Nasal cavity respiratory epithelium epithelial cell of viscerocranial mucosa (primary cell): ENCODE data around the gene FRS2. TPM values are rescaled to one million over a fixed set of nuclear protein-coding genes. Genes with fewer than 3 reads are reported as not detected.

Experiments
- total RNA-seq: library from RNA; depleted of rRNA; stranded (reverse); fragments of >200 nt; gene quantifications from 2 replicates; pipeline ENCODE4 v1.2.3, GENCODE V29; 2014

FRS2 gene, protein sequence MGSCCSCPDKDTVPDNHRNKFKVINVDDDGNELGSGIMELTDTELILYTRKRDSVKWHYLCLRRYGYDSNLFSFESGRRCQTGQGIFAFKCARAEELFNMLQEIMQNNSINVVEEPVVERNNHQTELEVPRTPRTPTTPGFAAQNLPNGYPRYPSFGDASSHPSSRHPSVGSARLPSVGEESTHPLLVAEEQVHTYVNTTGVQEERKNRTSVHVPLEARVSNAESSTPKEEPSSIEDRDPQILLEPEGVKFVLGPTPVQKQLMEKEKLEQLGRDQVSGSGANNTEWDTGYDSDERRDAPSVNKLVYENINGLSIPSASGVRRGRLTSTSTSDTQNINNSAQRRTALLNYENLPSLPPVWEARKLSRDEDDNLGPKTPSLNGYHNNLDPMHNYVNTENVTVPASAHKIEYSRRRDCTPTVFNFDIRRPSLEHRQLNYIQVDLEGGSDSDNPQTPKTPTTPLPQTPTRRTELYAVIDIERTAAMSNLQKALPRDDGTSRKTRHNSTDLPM
- total RNA-seq, result 36.6 and 60.5 TPM in 2 replicates

DNA sequence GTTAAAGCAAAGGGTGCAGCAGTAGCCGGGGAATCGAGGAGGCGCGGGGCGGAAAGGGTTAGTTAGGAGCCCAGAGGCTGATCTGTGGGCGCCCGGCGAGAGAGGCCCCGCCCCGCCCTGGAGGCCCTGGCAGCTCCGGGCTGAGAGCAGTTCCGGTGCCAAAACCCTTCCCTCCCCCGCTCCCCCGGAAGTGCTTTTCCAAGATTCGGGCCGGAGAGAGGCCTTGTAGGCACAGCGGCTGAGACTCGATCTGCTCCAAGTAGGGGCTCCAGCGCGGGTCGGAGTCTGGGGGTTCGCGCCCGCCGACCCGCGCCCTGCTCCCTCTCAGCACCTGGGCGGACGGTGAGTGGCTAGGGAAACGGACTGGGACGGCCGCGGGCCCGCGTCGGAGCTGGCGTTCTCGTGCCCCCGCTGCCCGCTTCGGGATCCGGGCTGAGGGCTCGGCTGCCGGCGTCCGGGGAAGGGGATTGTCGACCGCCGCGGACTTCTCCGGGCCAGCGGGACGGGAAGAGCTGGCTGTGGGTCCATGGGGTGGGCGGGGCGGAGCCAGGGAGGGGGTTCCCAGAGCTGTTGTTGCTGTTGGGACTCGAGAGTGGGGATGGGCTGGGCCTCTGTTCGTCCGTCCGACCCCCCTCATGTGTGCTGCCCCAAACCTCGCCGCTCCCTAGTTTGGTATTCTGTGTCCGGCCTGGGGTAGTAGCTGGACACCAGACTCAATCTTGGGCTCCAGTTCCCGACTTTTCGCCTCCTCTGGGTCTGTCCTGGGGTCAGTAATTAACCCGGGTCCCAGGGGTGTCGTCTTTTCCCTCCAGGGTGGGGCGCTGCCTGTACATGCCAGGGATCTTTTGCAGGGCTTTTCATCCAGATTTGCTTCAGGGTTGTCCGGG is at the start of gene FRS2:
FRS2 (plus strand) TSS at position 200 of the 887 bp plus-strand sequence. CDS start 98,643 bp downstream, outside the sequence.

DNA sequence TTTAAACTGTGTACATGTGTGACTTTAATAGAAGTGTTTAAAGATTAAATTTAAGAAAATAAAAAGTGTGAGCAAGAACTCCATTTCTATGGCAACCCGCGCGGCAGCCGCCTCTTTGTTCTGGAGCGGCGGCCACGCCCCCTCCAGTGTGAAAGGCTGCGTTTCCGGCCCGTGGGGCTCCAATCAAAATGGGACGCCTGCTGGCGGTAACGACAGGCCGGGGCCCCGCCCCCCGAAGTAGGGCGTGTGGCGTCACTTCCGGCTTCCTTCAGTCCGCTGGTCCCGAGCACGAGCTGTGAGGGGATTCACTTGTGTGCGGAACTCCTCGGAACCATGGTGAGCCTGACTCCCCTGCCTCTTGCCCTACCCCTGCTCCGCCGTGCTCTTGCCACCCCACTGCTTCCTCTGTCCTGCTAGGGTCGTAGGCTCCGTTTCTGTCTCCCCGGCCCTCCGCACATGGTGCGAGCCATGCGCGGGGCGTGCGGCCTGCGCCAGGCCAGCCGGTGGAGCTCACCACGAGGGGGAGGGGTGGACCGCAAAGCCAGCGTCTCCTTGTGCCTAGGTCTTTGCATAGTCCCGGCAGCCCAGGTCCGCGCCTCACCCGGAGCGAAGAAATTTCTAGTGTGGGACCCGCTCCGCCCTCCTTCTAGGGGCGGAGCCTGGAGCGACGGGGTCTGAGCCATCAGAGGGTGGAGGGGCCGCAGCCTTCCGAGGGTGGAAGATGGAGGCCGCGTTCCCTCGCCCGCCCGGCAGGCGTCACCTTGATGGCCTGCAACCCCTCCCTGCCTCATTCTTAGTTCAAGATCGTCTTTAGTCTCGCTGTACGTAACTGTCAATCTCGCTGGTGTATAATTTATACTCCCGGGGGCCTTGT is 115.2 kb downstream of the FRS2 start, which contains the start of gene CCT2:
CCT2 (plus strand) TSS at position 271 of the 874 bp plus-strand sequence; CDS start at position 334, 63 bp downstream.

DNA sequence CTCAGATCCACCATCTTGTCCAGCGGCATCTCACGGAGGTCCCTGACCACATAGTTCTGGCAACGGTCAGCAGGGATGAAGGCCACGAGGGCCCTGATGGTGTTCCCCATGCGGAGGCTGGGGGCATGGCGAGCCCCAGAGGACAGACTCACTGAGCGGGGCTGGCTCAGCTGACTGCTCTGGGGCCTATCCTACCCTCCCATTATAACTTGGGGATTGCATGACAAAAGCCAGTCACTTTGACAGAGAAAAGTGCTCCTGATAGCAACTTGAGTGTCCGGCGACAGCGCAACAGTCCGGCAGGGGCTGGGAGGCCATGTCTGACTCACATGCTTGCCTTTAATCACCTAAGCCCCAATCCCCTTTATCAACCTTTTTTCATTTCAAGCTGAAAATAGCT is 140.5 kb downstream of the FRS2 start, which contains the start of gene LRRC10:
LRRC10 (minus strand) TSS at position 179 of the 400 bp plus-strand sequence; CDS start at position 110, 69 bp downstream.

Other genes starting within 250 kb of the FRS2 start
- gene CPSF6, start 230.8 kb upstream of the FRS2 start, total RNA-seq, result 31.2 and 35.5 TPM in 2 replicates
- 0.07 TPM in 1 of 2 replicates, not detected in the other for gene LYZ, start 122.0 kb upstream of the FRS2 start, total RNA-seq
- gene YEATS4, start 110.6 kb upstream of the FRS2 start, total RNA-seq, result 20.2 and 30.1 TPM in 2 replicates
- gene CCT2, start 115.1 kb downstream of the FRS2 start, total RNA-seq, result 187 and 227 TPM in 2 replicates
- gene LRRC10, start 140.5 kb downstream of the FRS2 start, total RNA-seq, result not detected in 2 replicates
- not detected in 2 replicates for gene BEST3, start 228.9 kb downstream of the FRS2 start, total RNA-seq